Measurements from ENCODE around the gene CNNM3. TPM values are rescaled to one million over a fixed set of nuclear protein-coding genes. Genes with fewer than 3 reads are reported as not detected.

Gene CNNM3
- total RNA-seq, 4 donors from 2014 or later: 3.7 to 10.2 (median 5.5) TPM

- intact Hi-C loops (cut with DNase I): no loop called here
- Histone ChIP-seq H3K9me3 (no peaks in the 10 kb centered on the region), H3K27me3 (no peaks in the 10 kb centered on the region), H3K27ac (peak overlapping the region in 1 of 4 donors; percentile 6), H3K4me3 (no peak overlapping the region), H3K4me1 (peaks cover 22 to 83% (median 36%) of the 10 kb centered on the region in 3 donors), H3K36me3 (no peaks in the 10 kb centered on the region)
- TF ChIP-seq POLR2A (IDR thresholded peaks at IDR 0.05) (no peak), CTCF (IDR thresholded peaks at IDR 0.05) (no peak)
- WGBS, 2 donors: 85 to 96% methylated on average over 12 of the region's 25 CpGs
- no peak for DNase-seq
Measured at GRCh38 chr2:96770442-96771202, 45.4 kb upstream of the CNNM3 start.

- DNase-seq: no peak
- Histone ChIP-seq H3K4me3 (no peak overlapping the region), H3K27me3 (no peaks in the 10 kb centered on the region), H3K27ac (peak overlapping the region; percentile 9 to 42 (median 26)), H3K36me3 (no peaks in the 10 kb centered on the region), H3K9me3 (no peaks in the 10 kb centered on the region), H3K4me1 (peaks cover 22 to 72% (median 36%) of the 10 kb centered on the region in 3 donors)
- WGBS, 2 donors: 65 to 73% methylated on average over 17 to 19 of the region's 20 CpGs
- TF ChIP-seq POLR2A (IDR thresholded peaks at IDR 0.05) (no peak), CTCF (IDR thresholded peaks at IDR 0.05) (peak in 4 of 6 experiments; percentile 28 to 67 (median 44))
- intact Hi-C loops (cut with DNase I): no loop called here
Measured at GRCh38 chr2:96771796-96772618, 44.1 kb upstream of the CNNM3 start.

- Histone ChIP-seq H3K4me1 (peaks cover 22 to 61% (median 36%) of the 10 kb centered on the region in 3 donors), H3K4me3 (no peak overlapping the region), H3K9me3 (no peaks in the 10 kb centered on the region), H3K36me3 (no peaks in the 10 kb centered on the region), H3K27ac (peak overlapping the region in 1 of 4 donors; percentile 56), H3K27me3 (no peaks in the 10 kb centered on the region)
- 71 to 74% methylated on average over 12 of the region's 12 CpGs for WGBS, 2 donors
- DNase-seq: no peak
- no peak for TF ChIP-seq POLR2A (IDR thresholded peaks at IDR 0.05)
- TF ChIP-seq CTCF (IDR thresholded peaks at IDR 0.05): no peak
- intact Hi-C loops (cut with DNase I): no loop called here
Measured at GRCh38 chr2:96772903-96773671, 43.0 kb upstream of the CNNM3 start.

- DNase-seq: no peak
- intact Hi-C loops (cut with DNase I): no loop called here
- H3K4me1 ChIP-seq: peaks cover 22 to 53% (median 31%) of the 10 kb centered on the region in 3 donors
- no peaks in the 10 kb centered on the region for H3K9me3 ChIP-seq
- H3K27me3 ChIP-seq: no peaks in the 10 kb centered on the region
- WGBS, 2 donors: 34 to 45% methylated on average over 6 of the region's 7 CpGs
- H3K36me3 ChIP-seq: no peaks in the 10 kb centered on the region
- TF ChIP-seq POLR2A (IDR thresholded peaks at IDR 0.05) (no peak), CTCF (IDR thresholded peaks at IDR 0.05) (no peak)
- H3K27ac ChIP-seq: peak overlapping the region in 2 of 4 donors; percentile 47 to 56
- peak overlapping the region; percentile 9 to 60 (median 36) for H3K4me3 ChIP-seq
Measured at GRCh38 chr2:96773922-96774321, 42.1 kb upstream of the CNNM3 start.
